ENCODE results near the gene IMP4.

IMP4 gene

DNA sequence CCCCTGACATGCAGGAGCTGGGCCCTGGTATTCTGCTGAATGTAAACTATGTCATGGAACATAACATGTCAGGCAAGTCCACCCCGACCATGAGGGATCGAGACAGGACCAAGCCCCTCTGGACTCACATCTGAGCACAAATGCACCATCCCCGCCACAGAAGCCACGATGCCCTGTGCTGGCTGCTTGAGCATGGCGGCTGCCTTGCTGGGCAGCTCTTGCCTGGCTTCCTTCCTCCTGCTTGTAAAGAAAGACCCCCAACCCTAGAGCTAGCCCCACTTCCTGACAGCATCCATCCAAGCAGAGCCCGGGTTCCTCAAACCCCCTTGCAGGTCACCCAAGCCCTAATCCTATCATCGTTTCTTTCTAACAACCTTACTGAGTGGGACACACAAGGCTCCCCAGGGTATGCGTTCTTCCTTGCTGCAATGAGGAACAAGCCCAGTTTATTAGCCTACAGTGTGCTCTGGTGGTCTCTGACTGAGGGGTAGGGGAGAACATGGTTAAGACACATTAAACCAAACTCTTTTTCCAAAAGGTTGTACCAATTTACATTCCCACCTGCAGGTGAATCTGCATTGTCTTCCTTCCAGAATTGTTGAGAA lies 39.7 kb downstream of the IMP4 start:
- Histone ChIP-seq H3F3A (ENCODE audit: low read depth) (no peaks in the 10 kb centered on the region), H4K20me1 (ENCODE audit: insufficient read depth, low read length, poor library complexity, severe bottlenecking) (no peaks in the 10 kb centered on the region), H2AFZ (ENCODE audit: low read length) (no peak overlapping the region), H3K9me3 (ENCODE audit: insufficient read depth, low read depth, low read length) (no peaks in the 10 kb centered on the region), H3K4me1 (ENCODE audit: insufficient read depth, low read length, poor library complexity, severe bottlenecking) (peaks cover 4% of the 10 kb centered on the region), H3K9ac (ENCODE audit: low read depth, low read length, poor library complexity, severe bottlenecking) (no peak overlapping the region), H3K4me2 (ENCODE audit: low read depth, low read length, poor library complexity, severe bottlenecking) (no peak overlapping the region), H3K36me3 (ENCODE audit: insufficient read depth, low read length) (no peaks in the 10 kb centered on the region), H3K79me2 (ENCODE audit: insufficient read depth, low read length) (no peaks in the 10 kb centered on the region), H3K27me3 (ENCODE audit: insufficient read depth, low read length, poor library complexity, severe bottlenecking) (no peaks in the 10 kb centered on the region), H3K4me3 (ENCODE audit: low read length, poor library complexity, severe bottlenecking) (no peak overlapping the region), H3K9me2 (replicated peaks; ENCODE audit: low read depth, low read length) (no peaks in the 10 kb centered on the region)
- no peak for TF ChIP-seq CTCF (conservative IDR thresholded peaks at IDR 0.05; ENCODE audit: low read length)
- TF ChIP-seq EZH2phosphoT487 (IDR thresholded peaks at IDR 0.05; ENCODE audit: borderline replicate concordance) = no peak

- no peak overlapping the region for H2AFZ ChIP-seq (ENCODE audit: low read length)
- H3K79me2 ChIP-seq (ENCODE audit: insufficient read depth, low read length) = no peaks in the 10 kb centered on the region
- TF ChIP-seq CTCF (conservative IDR thresholded peaks at IDR 0.05; ENCODE audit: low read length) (no peak), EZH2phosphoT487 (IDR thresholded peaks at IDR 0.05; ENCODE audit: borderline replicate concordance) (no peak)
- no peaks in the 10 kb centered on the region for H3K9me2 ChIP-seq (replicated peaks; ENCODE audit: low read depth, low read length)
- H3K27me3 ChIP-seq (ENCODE audit: insufficient read depth, low read length, poor library complexity, severe bottlenecking) = no peaks in the 10 kb centered on the region
- no peak overlapping the region for H3K4me3 ChIP-seq (ENCODE audit: low read length, poor library complexity, severe bottlenecking)
- no peaks in the 10 kb centered on the region for H3K36me3 ChIP-seq (ENCODE audit: insufficient read depth, low read length)
- no peak overlapping the region for H3K4me2 ChIP-seq (ENCODE audit: low read depth, low read length, poor library complexity, severe bottlenecking)
- no peaks in the 10 kb centered on the region for H3K4me1 ChIP-seq (ENCODE audit: insufficient read depth, low read length, poor library complexity, severe bottlenecking)
- no peak overlapping the region for H3K9ac ChIP-seq (ENCODE audit: low read depth, low read length, poor library complexity, severe bottlenecking)
- H4K20me1 ChIP-seq (ENCODE audit: insufficient read depth, low read length, poor library complexity, severe bottlenecking) = no peaks in the 10 kb centered on the region
- H3F3A ChIP-seq (ENCODE audit: low read depth) = no peaks in the 10 kb centered on the region
- no peaks in the 10 kb centered on the region for H3K9me3 ChIP-seq (ENCODE audit: insufficient read depth, low read depth, low read length)
Measured at GRCh38 chr2:130385709-130386108, 43.0 kb downstream of the IMP4 start.

GRCh38 chr2:130387071-130387400 lies 44.3 kb downstream of the IMP4 start:
- H3K4me1 ChIP-seq (ENCODE audit: insufficient read depth, low read length, poor library complexity, severe bottlenecking) = no peaks in the 10 kb centered on the region

More at GRCh38 chr2:130387071-130387400, 44.3 kb downstream of the IMP4 start:
- Histone ChIP-seq H3F3A (ENCODE audit: low read depth) (no peaks in the 10 kb centered on the region), H3K27me3 (ENCODE audit: insufficient read depth, low read length, poor library complexity, severe bottlenecking) (no peaks in the 10 kb centered on the region), H3K9ac (ENCODE audit: low read depth, low read length, poor library complexity, severe bottlenecking) (no peak overlapping the region), H3K4me2 (ENCODE audit: low read depth, low read length, poor library complexity, severe bottlenecking) (no peak overlapping the region), H3K79me2 (ENCODE audit: insufficient read depth, low read length) (no peaks in the 10 kb centered on the region), H4K20me1 (ENCODE audit: insufficient read depth, low read length, poor library complexity, severe bottlenecking) (no peaks in the 10 kb centered on the region), H3K9me3 (ENCODE audit: insufficient read depth, low read depth, low read length) (no peaks in the 10 kb centered on the region), H2AFZ (ENCODE audit: low read length) (no peak overlapping the region), H3K4me3 (ENCODE audit: low read length, poor library complexity, severe bottlenecking) (no peak overlapping the region), H3K36me3 (ENCODE audit: insufficient read depth, low read length) (no peaks in the 10 kb centered on the region), H3K9me2 (replicated peaks; ENCODE audit: low read depth, low read length) (no peaks in the 10 kb centered on the region)
- no peak for TF ChIP-seq CTCF (conservative IDR thresholded peaks at IDR 0.05; ENCODE audit: low read length)
- TF ChIP-seq EZH2phosphoT487 (IDR thresholded peaks at IDR 0.05; ENCODE audit: borderline replicate concordance) = no peak

Data from Loucy (cell line).